OCI-LY1 (cell line): ENCODE data around the gene ENDOV.

Experiments used
- H2AFZ ChIP-seq: fragments of 200-600 bp; sonication (generic), shearing (Covaris generic); 2 replicates; pipeline ENCODE4 v1.6.0; 2014; ENCODE audit warnings: antibody characterized with exemption, mild to moderate bottlenecking, low read length
- H3F3A ChIP-seq: fragments of 200-600 bp; sonication (generic), shearing (Covaris generic); 2 replicates; pipeline ENCODE4 v1.6.0; 2014; ENCODE audit warnings: mild to moderate bottlenecking, antibody characterized with exemption, low read length, moderate library complexity; ENCODE audit not compliant: insufficient read depth
- H3K27ac ChIP-seq: fragments of 200-600 bp; sonication (generic); 2 replicates; pipeline ENCODE4 v1.5.1; 2014; ENCODE audit warnings: low read length, mixed run types, mild to moderate bottlenecking, low read depth; ENCODE audit not compliant: poor library complexity, severe bottlenecking
- H3K27me3 ChIP-seq: fragments of 200-600 bp; sonication (generic); 2 replicates; pipeline ENCODE4 v1.6.0; 2014; ENCODE audit warnings: antibody characterized with exemption, mild to moderate bottlenecking, low read length, moderate library complexity; ENCODE audit not compliant: insufficient read depth
- H3K36me3 ChIP-seq: fragments of 200-600 bp; sonication (generic); 2 replicates; pipeline ENCODE4 v1.6.1; 2014; ENCODE audit warnings: mild to moderate bottlenecking, antibody characterized with exemption, low read length, moderate library complexity, mixed read lengths; ENCODE audit not compliant: insufficient read depth
- H3K4me1 ChIP-seq: fragments of 200-600 bp; sonication (generic); 2 replicates; pipeline ENCODE4 v1.5.1; 2014; ENCODE audit warnings: mild to moderate bottlenecking, low read length, moderate library complexity; ENCODE audit not compliant: insufficient read depth, severe bottlenecking
- H3K4me2 ChIP-seq: fragments of 200-600 bp; sonication (generic), shearing (Covaris generic); 2 replicates; pipeline ENCODE4 v1.6.1; 2014; ENCODE audit warnings: low read length
- H3K4me3 ChIP-seq: fragments of 200-600 bp; sonication (generic); 2 replicates; pipeline ENCODE4 v1.5.1; 2014; ENCODE audit warnings: low read length, low read depth, mild to moderate bottlenecking, mixed read lengths; ENCODE audit not compliant: poor library complexity, severe bottlenecking
- H3K79me2 ChIP-seq: fragments of 200-600 bp; shearing (Covaris generic); 2 replicates; pipeline ENCODE4 v1.6.1; 2016; ENCODE audit warnings: mixed run types, low read length, mixed read lengths; ENCODE audit not compliant: insufficient read depth
- H3K9ac ChIP-seq: fragments of 200-600 bp; sonication (generic), shearing (Covaris generic); 2 replicates; pipeline ENCODE4 v1.6.1; 2014; ENCODE audit warnings: mild to moderate bottlenecking, low read length, mixed read lengths
- H3K9me2 ChIP-seq: fragments of 200-600 bp; sonication (generic), shearing (Covaris generic); 2 replicates; pipeline ENCODE4 v1.6.1; 2014; ENCODE audit warnings: low read depth, mild to moderate bottlenecking, low read length, mixed read lengths
- H3K9me3 ChIP-seq: fragments of 200-600 bp; shearing (Covaris generic); 2 replicates; pipeline ENCODE4 v1.6.1; 2014; ENCODE audit warnings: low read length, mixed read lengths
- H4K20me1 ChIP-seq: fragments of 200-600 bp; sonication (generic), shearing (Covaris generic); 2 replicates; pipeline ENCODE4 v1.6.0; 2016; ENCODE audit warnings: mild to moderate bottlenecking, low read length; ENCODE audit not compliant: insufficient read depth
- CTCF ChIP-seq: fragments of 200-600 bp; sonication (generic), shearing (Covaris generic); IDR thresholded peaks from 2 replicates; pipeline ENCODE4 v1.5.1; 2017; ENCODE audit warnings: mild to moderate bottlenecking, antibody characterized with exemption, low read length, moderate library complexity, mixed read lengths
- EZH2 ChIP-seq: fragments of 200-600 bp; sonication (generic), shearing (Covaris generic); IDR thresholded peaks from 2 replicates; pipeline ENCODE4 v1.8.0; 2017; ENCODE audit warnings: borderline replicate concordance, mixed run types, mild to moderate bottlenecking, antibody characterized with exemption, low read length, moderate library complexity, mixed read lengths

The ENDOV gene

GRCh38 chr17:80466188-80466705 is 51.3 kb downstream of the ENDOV start:
- no peaks in the 10 kb centered on the region for H3K9me2 ChIP-seq
- no peak overlapping the region for H3K4me3 ChIP-seq
- no peaks in the 10 kb centered on the region for H3K79me2 ChIP-seq
- H4K20me1 ChIP-seq: no peaks in the 10 kb centered on the region
- H2AFZ ChIP-seq: no peak overlapping the region
- H3K9ac ChIP-seq: no peak overlapping the region
- no peaks in the 10 kb centered on the region for H3K9me3 ChIP-seq
- no peak overlapping the region for H3K27ac ChIP-seq
- H3K36me3 ChIP-seq: no peaks in the 10 kb centered on the region
- H3K27me3 ChIP-seq: peaks cover 14% of the 10 kb centered on the region; the same call in 1 of the 2 replicates
- H3K4me2 ChIP-seq: no peak overlapping the region
- H3K4me1 ChIP-seq: no peaks in the 10 kb centered on the region
- no peaks in the 10 kb centered on the region for H3F3A ChIP-seq
- TF ChIP-seq CTCF (no peak), EZH2 (no peak)

- H3K27me3 ChIP-seq: peaks cover 19% of the 10 kb centered on the region; the same call in 1 of the 2 replicates
- H3K36me3 ChIP-seq: no peaks in the 10 kb centered on the region
- no peak overlapping the region for H2AFZ ChIP-seq
- TF ChIP-seq CTCF (no peak), EZH2 (no peak)
- no peaks in the 10 kb centered on the region for H3K79me2 ChIP-seq
- no peak overlapping the region for H3K4me3 ChIP-seq
- no peaks in the 10 kb centered on the region for H3F3A ChIP-seq
- H3K27ac ChIP-seq: no peak overlapping the region
- no peaks in the 10 kb centered on the region for H4K20me1 ChIP-seq
- no peaks in the 10 kb centered on the region for H3K9me3 ChIP-seq
- H3K4me1 ChIP-seq: no peaks in the 10 kb centered on the region
- H3K9ac ChIP-seq: no peak overlapping the region
- H3K9me2 ChIP-seq: no peaks in the 10 kb centered on the region
- H3K4me2 ChIP-seq: no peak overlapping the region
Measured at GRCh38 chr17:80468242-80468641, 53.3 kb downstream of the ENDOV start.

GRCh38 chr17:80468781-80469493 is 54.0 kb downstream of the ENDOV start:
- Histone ChIP-seq H3K79me2 (no peaks in the 10 kb centered on the region), H2AFZ (no peak overlapping the region), H3K36me3 (no peaks in the 10 kb centered on the region), H3K4me1 (no peaks in the 10 kb centered on the region), H3K9me3 (no peaks in the 10 kb centered on the region), H4K20me1 (no peaks in the 10 kb centered on the region), H3K27ac (no peak overlapping the region), H3K9ac (no peak overlapping the region), H3F3A (no peaks in the 10 kb centered on the region), H3K4me3 (no peak overlapping the region), H3K27me3 (peaks cover 15% of the 10 kb centered on the region; the same call in 1 of the 2 replicates), H3K9me2 (no peaks in the 10 kb centered on the region), H3K4me2 (no peak overlapping the region)
- no peak for TF ChIP-seq EZH2
- TF ChIP-seq CTCF: no peak
